K562 (cell line): ENCODE results near the gene DUSP28. TPM values are rescaled to one million over a fixed set of nuclear protein-coding genes. Genes with fewer than 3 reads are reported as not detected.

ENCODE experiments used
- ATAC-seq: fragments of 200-7000 bp; cut with Tn5 transposase; 3 replicates; pipeline ENCODE4 v1.9.1; 2020; ENCODE audit warnings: moderate library complexity
- BruUV-seq: library from RNA; stranded (reverse); fragments of 400-500 nt; replicated peaks from 2 replicates; lab custom pipeline; 2021; lab: Mats Ljungman, UMichigan
- CTCF ChIA-PET: fragments of 300-600 bp; formaldehyde crosslinking; extraction: SDS; loops from one replicate; lab custom pipeline; 2021; ENCODE audit warnings: low intra/inter-chr PET ratio; lab: Yijun Ruan, JAX
- POLR2A ChIA-PET: fragments of 300-600, 350-650 bp; sonication (Branson Sonifier 250); formaldehyde crosslinking; extraction: SDS; loops from one replicate; lab custom pipeline; 2021; ENCODE audit warnings: antibody characterized with exemption, inconsistent platforms; lab: Yijun Ruan, JAX
- DNase-seq, 4 experiments: peaks; one replicate each; pipeline versions ENCODE4 v3.0.0 to v3.0.0-alpha.2; 2011 to 2018; ENCODE audit warnings: low spot score in 3 of 4, mixed read lengths in 3 of 4; ENCODE audit errors: extremely low read depth in 1 of 4
- FAIRE-seq: peaks from 2 replicates; lab custom pipeline; 2011; peaks lifted over from hg19 to GRCh38; lab: Jason Lieb, UNC
- H2AFZ ChIP-seq: 2 replicates; pipeline ENCODE4 v1.6.0; 2011; ENCODE audit warnings: low read depth, low read length, control low read depth, inconsistent platforms
- H3K27ac ChIP-seq: fragments of 200-600 bp; 3 replicates; pipeline ENCODE4 v1.8.0; 2011; ENCODE audit warnings: low read depth, mild to moderate bottlenecking, control low read depth, inconsistent platforms, low read length, moderate library complexity, mixed read lengths; ENCODE audit errors: extremely low read depth
- H3K27me3 ChIP-seq, 2 experiments: fragments of 300-600 bp in 1 of 2; 2 replicates in 1 of 2; 3 replicates in 1 of 2; pipeline versions ENCODE4 v1.6.0 to v1.8.0; 2011; ENCODE audit warnings: inconsistent platforms in 2 of 2, low read length in 2 of 2, mild to moderate bottlenecking in 1 of 2, mixed read lengths in 1 of 2, moderate library complexity in 1 of 2; ENCODE audit not compliant: control insufficient read depth in 2 of 2, insufficient read depth in 2 of 2
- H3K36me3 ChIP-seq: fragments of 300-600 bp; 3 replicates; pipeline ENCODE4 v1.8.0; 2011; ENCODE audit warnings: mild to moderate bottlenecking, low read length, inconsistent platforms; ENCODE audit not compliant: control insufficient read depth, insufficient read depth
- H3K4me1 ChIP-seq, 2 experiments: fragments of 200-600 bp in 1 of 2; replicated peaks in 1 of 2; 2 replicates in 1 of 2; 3 replicates in 1 of 2; pipeline versions ENCODE4 v1.5.1 to v1.8.0; 2011; ENCODE audit warnings: inconsistent platforms in 2 of 2, low read length in 2 of 2, mild to moderate bottlenecking in 1 of 2, mixed read lengths in 1 of 2, moderate library complexity in 1 of 2; ENCODE audit not compliant: control insufficient read depth in 2 of 2, insufficient read depth in 2 of 2
- H3K4me2 ChIP-seq: 2 replicates; pipeline ENCODE4 v1.6.1; 2011; ENCODE audit warnings: low read length, control low read depth, inconsistent platforms, mixed read lengths; ENCODE audit not compliant: insufficient read depth
- H3K4me3 ChIP-seq: fragments of 200-600 bp; sonication (generic), shearing (Covaris generic); 2 replicates; pipeline ENCODE4 v1.5.1; 2016; ENCODE audit warnings: control low read depth, inconsistent platforms
- H3K79me2 ChIP-seq: fragments of 200-600 bp; 3 replicates; pipeline ENCODE4 v1.8.0; 2011; ENCODE audit warnings: low read length, inconsistent platforms; ENCODE audit not compliant: control insufficient read depth, insufficient read depth
- H3K9ac ChIP-seq, 2 experiments: 2 replicates each; pipeline versions ENCODE4 v1.6.0 to v1.6.1; 2011; ENCODE audit warnings: low read depth in 2 of 2, low read length in 2 of 2, control low read depth in 1 of 2, inconsistent platforms in 1 of 2, mild to moderate bottlenecking in 1 of 2, mixed read lengths in 1 of 2; ENCODE audit not compliant: insufficient read depth in 1 of 2
- H3K9me1 ChIP-seq: one replicate; pipeline ENCODE4 v1.6.0; 2011; ENCODE audit warnings: inconsistent platforms, mild to moderate bottlenecking, low read length, moderate library complexity; ENCODE audit not compliant: control insufficient read depth, insufficient read depth
- H3K9me3 ChIP-seq: replicated peaks from 2 replicates; pipeline ENCODE4 v1.5.1; 2011; ENCODE audit warnings: low read depth, low read length, inconsistent platforms; ENCODE audit not compliant: control insufficient read depth, insufficient read depth
- H4K20me1 ChIP-seq: replicated peaks from 2 replicates; pipeline ENCODE4 v1.6.1; 2011; ENCODE audit warnings: low read length, inconsistent platforms, mixed read lengths; ENCODE audit not compliant: control insufficient read depth, insufficient read depth
- ELF1 ChIP-seq: fragments of 200-800 bp; sonication (Bioruptor generic); IDR thresholded peaks from 2 replicates; pipeline ENCODE4 v1.6.1; 2016; ENCODE audit warnings: missing genetic modification characterization, missing compliant biosample characterization
- GABPB1 ChIP-seq: sonication (generic); formaldehyde crosslinking; IDR thresholded peaks from 2 replicates; pipeline ENCODE4 v1.8.0; 2022; ENCODE audit warnings: mild to moderate bottlenecking, missing genetic modification reagents
- HDAC3 ChIP-seq: fragments of 450-650 bp; IDR thresholded peaks from 2 replicates; pipeline ENCODE4 v1.6.1; 2018; ENCODE audit warnings: borderline replicate concordance, mild to moderate bottlenecking, moderate library complexity; ENCODE audit not compliant: partially characterized antibody
- KDM4B ChIP-seq, 2 experiments: fragments of 450-650 bp in 1 of 2; sonication (generic) in 1 of 2; IDR thresholded peaks; 2 replicates each; pipeline ENCODE4 v1.6.1; 2016 to 2017; ENCODE audit warnings: borderline replicate concordance in 2 of 2, antibody characterized with exemption in 1 of 2, low read depth in 1 of 2, mild to moderate bottlenecking in 1 of 2
- LEF1 ChIP-seq: fragments of 450-650 bp; IDR thresholded peaks from 2 replicates; pipeline ENCODE4 v1.6.1; 2016; ENCODE audit warnings: mild to moderate bottlenecking
- NR2C1 ChIP-seq, 2 experiments: fragments of 450-650 bp; IDR thresholded peaks; 2 replicates each; pipeline ENCODE4 v1.6.1; 2017; ENCODE audit warnings: mild to moderate bottlenecking in 2 of 2, antibody characterized with exemption in 1 of 2, inconsistent platforms in 1 of 2, missing compliant biosample characterization in 1 of 2, missing genetic modification characterization in 1 of 2
- PTTG1 ChIP-seq: fragments of 450-650 bp; IDR thresholded peaks from 2 replicates; pipeline ENCODE4 v1.6.1; 2016; ENCODE audit warnings: low read depth, mild to moderate bottlenecking, missing genetic modification characterization, missing compliant biosample characterization
- SIRT6 ChIP-seq: IDR thresholded peaks from one replicate; pipeline ENCODE4 v1.6.1; 2012; ENCODE audit warnings: low read depth, mild to moderate bottlenecking, control low read depth, inconsistent platforms, low read length, moderate library complexity
- ZNF217 ChIP-seq: sonication (generic); formaldehyde crosslinking; IDR thresholded peaks from 2 replicates; pipeline ENCODE4 v1.8.0; 2022; ENCODE audit warnings: mild to moderate bottlenecking, missing genetic modification reagents
- ZNF740 ChIP-seq, 3 experiments: fragments of 200-800 bp in 1 of 3; sonication (Bioruptor generic) in 1 of 3; sonication (generic) in 1 of 3; formaldehyde crosslinking in 1 of 3; IDR thresholded peaks; 2 replicates each; pipeline versions ENCODE4 v1.6.1 to v1.8.0; 2016 to 2022; ENCODE audit warnings: mild to moderate bottlenecking in 2 of 3, missing compliant biosample characterization in 2 of 3, missing genetic modification characterization in 2 of 3, missing genetic modification reagents in 1 of 3
- WGBS: fragments of 100-300 bp; shearing (Covaris generic); methylation state at CpG from one replicate; pipeline ENCODE4 v1.1.6; 2016; ENCODE audit warnings: low coverage, mixed read lengths; ENCODE audit not compliant: insufficient coverage; ENCODE audit errors: missing lambda C conversion rate; 5-methylcytosine and 5-hydroxymethylcytosine counted together
- in situ Hi-C: fragments of 300-500 bp; cut with MboI; formaldehyde crosslinking; loops from 4 replicates; pipeline ENCODE4 v1.15.0; 2018; ENCODE audit warnings: inconsistent platforms, mixed read lengths
- intact Hi-C: fragments of 100-400 bp; cut with micrococcal nuclease; formaldehyde crosslinking; loops from 2 replicates; pipeline ENCODE4 v1.14.2; 2022
- polyA plus RNA-seq, 8 experiments: library from polyadenylated mRNA; depleted of rRNA in 4 of 8; stranded (reverse) in 5 of 8; unstranded in 3 of 8; fragments of >200 nt; fragmentation: Nextera tagmentation in 2 of 8; fragmentation: Illumina TruSeq in 1 of 8; extraction: Ambion mirVana in 2 of 8; extraction: Trizol in 1 of 8; gene quantifications; 2 replicates each; pipeline versions ENCODE4 v1.2.1 to v1.2.3, GENCODE V29; 2011 to 2014; ENCODE audit warnings: inconsistent platforms in 1 of 8, missing spikeins in 1 of 8
- total RNA-seq, 7 experiments: library from RNA; depleted of rRNA in 6 of 7; stranded (reverse); fragments of >200 nt in 6 of 7; fragmentation: Illumina TruSeq in 2 of 7; extraction: Trizol in 2 of 7; gene quantifications; 2 replicates each; pipeline versions ENCODE4 v1.2.1 to v1.2.3, GENCODE V29; 2011 to 2021; ENCODE audit warnings: low replicate concordance in 1 of 7
- TF ChIP-seq, protein P1 (sequence below): fragments of 450-650 bp; IDR thresholded peaks from 2 replicates; pipeline ENCODE4 v1.6.1; 2016; ENCODE audit warnings: low read depth

The DUSP28 gene
- total and polyA plus RNA-seq, 9 of the 15 experiments (the other 6 are each of a cell fraction or from before 2014, with no cell fraction given) = 2.8 to 8.1 (median 4.2) TPM

- intact Hi-C loops (no loop called here), in situ Hi-C loops (no loop called here)
- Histone ChIP-seq H2AFZ (no peak overlapping the region), H4K20me1 (no peaks in the 10 kb centered on the region), H3K27ac (no peak overlapping the region), H3K4me3 (no peak overlapping the region), H3K9me1 (no peaks in the 10 kb centered on the region), H3K4me1 (peaks cover 4 to 29% of the 10 kb centered on the region in 2 experiments; a peak in 3 of 5 replicates), H3K9ac (no peak overlapping the region; a peak in 2 of 4 replicates), H3K4me2 (no peak overlapping the region), H3K9me3 (no peaks in the 10 kb centered on the region), H3K79me2 (no peaks in the 10 kb centered on the region), H3K36me3 (no peaks in the 10 kb centered on the region), H3K27me3 (no peaks in the 10 kb centered on the region)
- TF ChIP-seq SIRT6 = no peak
- TF ChIP-seq KDM4B (IDR thresholded peaks at IDR 0.05; ENCODE audit: borderline replicate concordance in 2 of 2, low read depth in 1 of 2) = no peak
- no peak for TF ChIP-seq ELF1
- TF ChIP-seq NR2C1 (IDR thresholded peaks at IDR 0.05) = no peak
- TF ChIP-seq NR2C1 (tag; IDR thresholded peaks at IDR 0.05) = no peak
- TF ChIP-seq, protein P1, sequence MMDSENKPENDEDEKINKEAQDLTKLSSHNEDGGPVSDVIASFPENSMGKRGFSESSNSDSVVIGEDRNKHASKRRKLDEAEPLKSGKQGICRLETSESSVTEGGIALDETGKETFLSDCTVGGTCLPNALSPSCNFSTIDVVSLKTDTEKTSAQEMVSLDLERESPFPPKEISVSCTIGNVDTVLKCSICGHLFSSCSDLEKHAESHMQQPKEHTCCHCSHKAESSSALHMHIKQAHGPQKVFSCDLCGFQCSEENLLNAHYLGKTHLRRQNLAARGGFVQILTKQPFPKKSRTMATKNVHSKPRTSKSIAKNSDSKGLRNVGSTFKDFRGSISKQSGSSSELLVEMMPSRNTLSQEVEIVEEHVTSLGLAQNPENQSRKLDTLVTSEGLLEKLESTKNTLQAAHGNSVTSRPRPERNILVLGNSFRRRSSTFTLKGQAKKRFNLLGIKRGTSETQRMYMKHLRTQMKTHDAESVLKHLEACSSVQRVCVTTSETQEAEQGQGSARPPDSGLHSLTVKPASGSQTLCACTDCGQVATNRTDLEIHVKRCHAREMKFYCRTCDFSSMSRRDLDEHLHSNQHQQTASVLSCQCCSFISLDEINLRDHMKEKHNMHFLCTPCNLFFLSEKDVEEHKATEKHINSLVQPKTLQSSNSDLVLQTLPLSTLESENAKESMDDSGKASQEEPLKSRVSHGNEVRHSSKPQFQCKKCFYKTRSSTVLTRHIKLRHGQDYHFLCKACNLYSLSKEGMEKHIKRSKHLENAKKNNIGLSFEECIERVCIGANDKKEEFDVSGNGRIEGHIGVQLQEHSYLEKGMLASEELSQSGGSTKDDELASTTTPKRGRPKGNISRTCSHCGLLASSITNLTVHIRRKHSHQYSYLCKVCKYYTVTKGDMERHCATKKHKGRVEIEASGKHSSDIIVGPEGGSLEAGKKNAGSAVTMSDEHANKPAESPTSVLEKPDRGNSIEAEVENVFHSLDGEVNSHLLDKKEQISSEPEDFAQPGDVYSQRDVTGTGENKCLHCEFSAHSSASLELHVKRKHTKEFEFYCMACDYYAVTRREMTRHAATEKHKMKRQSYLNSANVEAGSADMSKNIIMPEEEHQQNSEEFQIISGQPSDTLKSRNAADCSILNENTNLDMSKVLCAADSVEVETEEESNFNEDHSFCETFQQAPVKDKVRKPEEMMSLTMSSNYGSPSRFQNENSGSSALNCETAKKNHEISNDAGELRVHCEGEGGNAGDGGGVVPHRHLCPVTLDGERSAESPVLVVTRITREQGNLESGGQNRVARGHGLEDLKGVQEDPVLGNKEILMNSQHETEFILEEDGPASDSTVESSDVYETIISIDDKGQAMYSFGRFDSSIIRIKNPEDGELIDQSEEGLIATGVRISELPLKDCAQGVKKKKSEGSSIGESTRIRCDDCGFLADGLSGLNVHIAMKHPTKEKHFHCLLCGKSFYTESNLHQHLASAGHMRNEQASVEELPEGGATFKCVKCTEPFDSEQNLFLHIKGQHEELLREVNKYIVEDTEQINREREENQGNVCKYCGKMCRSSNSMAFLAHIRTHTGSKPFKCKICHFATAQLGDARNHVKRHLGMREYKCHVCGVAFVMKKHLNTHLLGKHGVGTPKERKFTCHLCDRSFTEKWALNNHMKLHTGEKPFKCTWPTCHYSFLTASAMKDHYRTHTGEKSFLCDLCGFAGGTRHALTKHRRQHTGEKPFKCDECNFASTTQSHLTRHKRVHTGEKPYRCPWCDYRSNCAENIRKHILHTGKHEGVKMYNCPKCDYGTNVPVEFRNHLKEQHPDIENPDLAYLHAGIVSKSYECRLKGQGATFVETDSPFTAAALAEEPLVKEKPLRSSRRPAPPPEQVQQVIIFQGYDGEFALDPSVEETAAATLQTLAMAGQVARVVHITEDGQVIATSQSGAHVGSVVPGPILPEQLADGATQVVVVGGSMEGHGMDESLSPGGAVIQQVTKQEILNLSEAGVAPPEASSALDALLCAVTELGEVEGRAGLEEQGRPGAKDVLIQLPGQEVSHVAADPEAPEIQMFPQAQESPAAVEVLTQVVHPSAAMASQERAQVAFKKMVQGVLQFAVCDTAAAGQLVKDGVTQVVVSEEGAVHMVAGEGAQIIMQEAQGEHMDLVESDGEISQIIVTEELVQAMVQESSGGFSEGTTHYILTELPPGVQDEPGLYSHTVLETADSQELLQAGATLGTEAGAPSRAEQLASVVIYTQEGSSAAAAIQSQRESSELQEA = no peak
- TF ChIP-seq PTTG1 (tag) = no peak
- TF ChIP-seq GABPB1 (CRISPR knock-in tag) = no peak
- no peak for TF ChIP-seq ZNF740 (CRISPR knock-in tag; IDR thresholded peaks at IDR 0.05)
- TF ChIP-seq ZNF740 (tag; IDR thresholded peaks at IDR 0.05) = no peak
- TF ChIP-seq ZNF217 (CRISPR knock-in tag) = no peak
- no peak for TF ChIP-seq LEF1
- no peak for TF ChIP-seq HDAC3
- ATAC-seq (no peak), DNase-seq (no peak), FAIRE-seq (no peak)
- CTCF ChIA-PET = no interaction called here
- no TSS peak for BruUV-seq
- 89% methylated on average over 9 of the region's 22 CpGs for WGBS
- POLR2A ChIA-PET = no interaction called here
Observed at GRCh38 chr2:240603081-240603835, 43.1 kb downstream of the DUSP28 start.
